LNCaP clone FGC (cell line): ENCODE results near the gene PIEZO2.

ENCODE experiments used
- DNase-seq: peaks from one replicate; pipeline ENCODE4 v3.0.0-alpha.2; 2011; ENCODE audit warnings: low read depth
- H3K4me3 ChIP-seq: 2 replicates; pipeline ENCODE4 v1.5.1; 2011; ENCODE audit warnings: mild to moderate bottlenecking, low read depth, low read length, control low read depth
- CTCF ChIP-seq: IDR thresholded peaks from 2 replicates; pipeline ENCODE4 v1.5.1; 2012; ENCODE audit warnings: mild to moderate bottlenecking; ENCODE audit not compliant: control insufficient read depth, insufficient read depth; ENCODE audit errors: extremely low read depth

Gene PIEZO2

GRCh38 chr18:10912790-10913545, 236.4 kb downstream of the PIEZO2 start:
- TF ChIP-seq CTCF: no peak
- no peak overlapping the region for H3K4me3 ChIP-seq
- DNase-seq: no peak

GRCh38 chr18:10909724-10910123, 239.6 kb downstream of the PIEZO2 start:
- no peak overlapping the region for H3K4me3 ChIP-seq
- no peak for DNase-seq
- no peak for TF ChIP-seq CTCF

- no peak for DNase-seq
- H3K4me3 ChIP-seq: no peak overlapping the region
- no peak for TF ChIP-seq CTCF
Measured at GRCh38 chr18:10908760-10909159, 240.6 kb downstream of the PIEZO2 start.

GRCh38 chr18:10907749-10908148, 241.6 kb downstream of the PIEZO2 start:
- no peak for TF ChIP-seq CTCF
- DNase-seq: no peak

GRCh38 chr18:10901329-10901728, 248.0 kb downstream of the PIEZO2 start:
- DNase-seq: no peak
- H3K4me3 ChIP-seq: no peak overlapping the region
- TF ChIP-seq CTCF: no peak

More at GRCh38 chr18:10907749-10908148, 241.6 kb downstream of the PIEZO2 start:
- H3K4me3 ChIP-seq: no peak overlapping the region

GRCh38 chr18:10900435-10900834, 248.9 kb downstream of the PIEZO2 start:
- TF ChIP-seq CTCF: no peak
- H3K4me3 ChIP-seq: no peak overlapping the region

GRCh38 chr18:10899481-10899880, 249.9 kb downstream of the PIEZO2 start:
- H3K4me3 ChIP-seq: no peak overlapping the region
- TF ChIP-seq CTCF: no peak
- DNase-seq: no peak

More at GRCh38 chr18:10900435-10900834, 248.9 kb downstream of the PIEZO2 start:
- no peak for DNase-seq
